Liver (tissue), 3 donors: ENCODE results near the gene NTN1.

Source experiments
- EGR1 ChIP-seq, 2 donors: IDR thresholded peaks; 2 replicates each; pipeline ENCODE4 v1.6.1; 2016 to 2018; ENCODE audit warnings: antibody characterized with exemption in 2 of 2, low read depth in 2 of 2
- GABPA ChIP-seq, 2 donors: IDR thresholded peaks in 1 of 2; conservative IDR thresholded peaks in 1 of 2; 2 replicates each; pipeline ENCODE4 v1.6.1; 2016; ENCODE audit warnings: antibody characterized with exemption in 2 of 2, mild to moderate bottlenecking in 1 of 2, moderate library complexity in 1 of 2
- HNF4A ChIP-seq, 2 donors: conservative IDR thresholded peaks; 2 replicates each; pipeline ENCODE4 v1.6.1; 2016; ENCODE audit warnings: antibody characterized with exemption in 2 of 2, mild to moderate bottlenecking in 2 of 2
- JUND ChIP-seq, 2 donors: IDR thresholded peaks; 2 replicates each; pipeline ENCODE4 v1.6.1; 2016; ENCODE audit warnings: antibody characterized with exemption in 2 of 2
- RAD21 ChIP-seq, 2 donors: IDR thresholded peaks; 2 replicates each; pipeline ENCODE4 v1.6.1; 2016; ENCODE audit warnings: antibody characterized with exemption in 2 of 2, mild to moderate bottlenecking in 2 of 2
- SP1 ChIP-seq: IDR thresholded peaks from 2 replicates; pipeline ENCODE4 v1.6.1; 2018; ENCODE audit warnings: antibody characterized with exemption, mild to moderate bottlenecking
- TAF1 ChIP-seq: conservative IDR thresholded peaks from 2 replicates; pipeline ENCODE4 v1.6.1; 2016; ENCODE audit warnings: antibody characterized with exemption, mild to moderate bottlenecking
- YY1 ChIP-seq: IDR thresholded peaks from 2 replicates; pipeline ENCODE4 v1.6.1; 2016; ENCODE audit warnings: antibody characterized with exemption, mild to moderate bottlenecking
- TF ChIP-seq, protein P1 (sequence below): fragments of 150-350 bp; IDR thresholded peaks from 2 replicates; pipeline ENCODE4 v1.5.1; 2017; ENCODE audit warnings: improper control_type of control experiment, low read depth, low read length; ENCODE audit not compliant: missing input control
- TF ChIP-seq, protein P2 (sequence below): IDR thresholded peaks from 2 replicates; pipeline ENCODE4 v1.6.1; 2016; ENCODE audit warnings: antibody characterized with exemption
- TF ChIP-seq, protein P3 (sequence below): IDR thresholded peaks from 2 replicates; pipeline ENCODE4 v1.6.1; 2016; ENCODE audit warnings: antibody characterized with exemption
- TF ChIP-seq, protein P4 (sequence below): IDR thresholded peaks from 2 replicates; pipeline ENCODE4 v1.6.1; 2016; ENCODE audit warnings: antibody characterized with exemption, mild to moderate bottlenecking
- donor health status: healthy.
- donor health status: healthy.

DNA sequence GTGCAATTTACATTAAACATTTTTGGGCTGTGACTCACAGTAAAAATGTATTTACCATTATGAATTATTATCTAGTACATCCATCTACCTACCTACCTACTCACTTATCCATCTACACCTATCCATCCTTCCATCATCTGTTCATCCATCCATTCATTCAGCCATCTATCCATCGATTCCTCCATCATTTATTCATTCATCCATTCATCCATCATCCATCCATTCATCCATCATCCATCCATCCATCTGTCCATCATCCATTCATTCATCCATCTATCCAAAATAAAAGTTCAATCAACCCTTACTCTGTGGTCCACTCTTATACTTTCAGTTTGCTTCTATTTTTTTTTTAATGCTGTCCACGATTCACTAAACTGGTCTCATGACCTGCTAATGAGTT lies 118.4 kb downstream of the NTN1 start:
- TF ChIP-seq TAF1 (no peak), GABPA (IDR thresholded peaks at IDR 0.05 in 1 of 2, conservative IDR thresholded peaks at IDR 0.05 in 1 of 2) (no peak), YY1 (no peak), RAD21 (IDR thresholded peaks at IDR 0.05) (no peak), JUND (IDR thresholded peaks at IDR 0.05) (no peak), EGR1 (IDR thresholded peaks at IDR 0.05; ENCODE audit: low read depth in 2 of 2) (no peak), SP1 (no peak), HNF4A (conservative IDR thresholded peaks at IDR 0.05) (no peak)
- TF ChIP-seq, protein P1, sequence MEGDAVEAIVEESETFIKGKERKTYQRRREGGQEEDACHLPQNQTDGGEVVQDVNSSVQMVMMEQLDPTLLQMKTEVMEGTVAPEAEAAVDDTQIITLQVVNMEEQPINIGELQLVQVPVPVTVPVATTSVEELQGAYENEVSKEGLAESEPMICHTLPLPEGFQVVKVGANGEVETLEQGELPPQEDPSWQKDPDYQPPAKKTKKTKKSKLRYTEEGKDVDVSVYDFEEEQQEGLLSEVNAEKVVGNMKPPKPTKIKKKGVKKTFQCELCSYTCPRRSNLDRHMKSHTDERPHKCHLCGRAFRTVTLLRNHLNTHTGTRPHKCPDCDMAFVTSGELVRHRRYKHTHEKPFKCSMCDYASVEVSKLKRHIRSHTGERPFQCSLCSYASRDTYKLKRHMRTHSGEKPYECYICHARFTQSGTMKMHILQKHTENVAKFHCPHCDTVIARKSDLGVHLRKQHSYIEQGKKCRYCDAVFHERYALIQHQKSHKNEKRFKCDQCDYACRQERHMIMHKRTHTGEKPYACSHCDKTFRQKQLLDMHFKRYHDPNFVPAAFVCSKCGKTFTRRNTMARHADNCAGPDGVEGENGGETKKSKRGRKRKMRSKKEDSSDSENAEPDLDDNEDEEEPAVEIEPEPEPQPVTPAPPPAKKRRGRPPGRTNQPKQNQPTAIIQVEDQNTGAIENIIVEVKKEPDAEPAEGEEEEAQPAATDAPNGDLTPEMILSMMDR, result no peak
- TF ChIP-seq, protein P2, sequence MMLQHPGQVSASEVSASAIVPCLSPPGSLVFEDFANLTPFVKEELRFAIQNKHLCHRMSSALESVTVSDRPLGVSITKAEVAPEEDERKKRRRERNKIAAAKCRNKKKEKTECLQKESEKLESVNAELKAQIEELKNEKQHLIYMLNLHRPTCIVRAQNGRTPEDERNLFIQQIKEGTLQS, result no peak
- TF ChIP-seq, protein P3, sequence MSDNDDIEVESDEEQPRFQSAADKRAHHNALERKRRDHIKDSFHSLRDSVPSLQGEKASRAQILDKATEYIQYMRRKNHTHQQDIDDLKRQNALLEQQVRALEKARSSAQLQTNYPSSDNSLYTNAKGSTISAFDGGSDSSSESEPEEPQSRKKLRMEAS, result no peak
- TF ChIP-seq, protein P4, sequence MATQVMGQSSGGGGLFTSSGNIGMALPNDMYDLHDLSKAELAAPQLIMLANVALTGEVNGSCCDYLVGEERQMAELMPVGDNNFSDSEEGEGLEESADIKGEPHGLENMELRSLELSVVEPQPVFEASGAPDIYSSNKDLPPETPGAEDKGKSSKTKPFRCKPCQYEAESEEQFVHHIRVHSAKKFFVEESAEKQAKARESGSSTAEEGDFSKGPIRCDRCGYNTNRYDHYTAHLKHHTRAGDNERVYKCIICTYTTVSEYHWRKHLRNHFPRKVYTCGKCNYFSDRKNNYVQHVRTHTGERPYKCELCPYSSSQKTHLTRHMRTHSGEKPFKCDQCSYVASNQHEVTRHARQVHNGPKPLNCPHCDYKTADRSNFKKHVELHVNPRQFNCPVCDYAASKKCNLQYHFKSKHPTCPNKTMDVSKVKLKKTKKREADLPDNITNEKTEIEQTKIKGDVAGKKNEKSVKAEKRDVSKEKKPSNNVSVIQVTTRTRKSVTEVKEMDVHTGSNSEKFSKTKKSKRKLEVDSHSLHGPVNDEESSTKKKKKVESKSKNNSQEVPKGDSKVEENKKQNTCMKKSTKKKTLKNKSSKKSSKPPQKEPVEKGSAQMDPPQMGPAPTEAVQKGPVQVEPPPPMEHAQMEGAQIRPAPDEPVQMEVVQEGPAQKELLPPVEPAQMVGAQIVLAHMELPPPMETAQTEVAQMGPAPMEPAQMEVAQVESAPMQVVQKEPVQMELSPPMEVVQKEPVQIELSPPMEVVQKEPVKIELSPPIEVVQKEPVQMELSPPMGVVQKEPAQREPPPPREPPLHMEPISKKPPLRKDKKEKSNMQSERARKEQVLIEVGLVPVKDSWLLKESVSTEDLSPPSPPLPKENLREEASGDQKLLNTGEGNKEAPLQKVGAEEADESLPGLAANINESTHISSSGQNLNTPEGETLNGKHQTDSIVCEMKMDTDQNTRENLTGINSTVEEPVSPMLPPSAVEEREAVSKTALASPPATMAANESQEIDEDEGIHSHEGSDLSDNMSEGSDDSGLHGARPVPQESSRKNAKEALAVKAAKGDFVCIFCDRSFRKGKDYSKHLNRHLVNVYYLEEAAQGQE, result no peak
